HCT116 (cell line): ENCODE measurements around the gene ZNF154. TPM values are rescaled to one million over a fixed set of nuclear protein-coding genes. Genes with fewer than 3 reads are reported as not detected.
"Not testable (repeated sequence)": the region's sequence is repeated elsewhere in the genome, so short reads cannot be mapped to it uniquely, and the experiment has no call there.

Experiments
- ATAC-seq: fragments of 200-7000 bp; cut with Tn5 transposase; 2 replicates; pipeline ENCODE4 v1.9.1; 2020; ENCODE audit warnings: mild to moderate bottlenecking, moderate library complexity
- BruUV-seq: library from RNA; stranded (reverse); fragments of 400-500 nt; replicated peaks from 2 replicates; lab custom pipeline; 2021; lab: Mats Ljungman, UMichigan
- CTCF ChIA-PET: fragments of 300-600 bp; sonication (Branson Sonifier 250); formaldehyde crosslinking; loops from one replicate; lab custom pipeline; 2021; ENCODE audit warnings: antibody characterized with exemption; lab: Charles Lee
- POLR2A ChIA-PET: fragments of 300-600, 350-600 bp; sonication (Branson Sonifier 250); formaldehyde crosslinking; loops from one replicate; lab custom pipeline; 2021; ENCODE audit warnings: antibody characterized with exemption; lab: Charles Lee
- RAD21 ChIA-PET, 2 experiments: fragments of 300-600 bp; sonication (Branson Sonifier 250); formaldehyde crosslinking; loops; one replicate each; lab custom pipeline; 2023; ENCODE audit warnings: low total read pairs in 2 of 2; ENCODE audit not compliant: uncharacterized antibody in 2 of 2, unreplicated experiment in 2 of 2, low non-redundant PET in 1 of 2; lab: Charles Lee
- DNase-seq: peaks from one replicate; pipeline ENCODE4 v3.0.0-alpha.2; 2010; ENCODE audit warnings: low read depth, low spot score
- H2AFZ ChIP-seq: fragments of 200-600 bp; shearing (Covaris generic), sonication (generic); 2 replicates; pipeline ENCODE4 v1.6.1; 2017; ENCODE audit warnings: low read depth, mixed run types, mixed read lengths, antibody characterized with exemption, low read length; ENCODE audit not compliant: poor library complexity, severe bottlenecking
- H3K27ac ChIP-seq: 2 replicates; pipeline ENCODE4 v1.5.1; 2012; ENCODE audit warnings: low read depth, low read length
- H3K27me3 ChIP-seq: fragments of 200-600 bp; sonication (generic); 2 replicates; pipeline ENCODE4 v1.6.1; 2016; ENCODE audit warnings: mixed run types, low read length, mixed read lengths; ENCODE audit not compliant: insufficient read depth
- H3K36me3 ChIP-seq, 2 experiments: fragments of 200-500 bp in 1 of 2; fragments of 200-600 bp in 1 of 2; sonication (Bioruptor generic) in 1 of 2; sonication (generic) in 1 of 2; 2 replicates each; pipeline versions ENCODE4 v1.5.1 to v1.6.1; 2014 to 2016; ENCODE audit warnings: low read length in 2 of 2, inconsistent platforms in 1 of 2, mixed read lengths in 1 of 2, mixed run types in 1 of 2; ENCODE audit not compliant: insufficient read depth in 2 of 2, control insufficient read depth in 1 of 2
- H3K4me1 ChIP-seq, 2 experiments: fragments of 200-600 bp in 1 of 2; sonication (generic) in 1 of 2; 2 replicates each; pipeline versions ENCODE4 v1.5.1 to v1.6.1; 2012 to 2017; ENCODE audit warnings: low read length in 2 of 2, inconsistent platforms in 1 of 2, mild to moderate bottlenecking in 1 of 2, mixed read lengths in 1 of 2, mixed run types in 1 of 2, moderate library complexity in 1 of 2; ENCODE audit not compliant: insufficient read depth in 2 of 2, control insufficient read depth in 1 of 2
- H3K4me2 ChIP-seq: fragments of 200-600 bp; sonication (generic); 2 replicates; pipeline ENCODE4 v1.6.1; 2017; ENCODE audit warnings: mixed run types, low read length, mixed read lengths
- H3K4me3 ChIP-seq, 2 experiments: fragments of 200-600 bp in 1 of 2; sonication (generic) in 1 of 2; replicated peaks in 1 of 2; 2 replicates each; pipeline ENCODE4 v1.5.1; 2011 to 2016; ENCODE audit warnings: low read length in 2 of 2, control low read depth in 1 of 2, low read depth in 1 of 2, mild to moderate bottlenecking in 1 of 2, mixed read lengths in 1 of 2, mixed run types in 1 of 2
- H3K79me2 ChIP-seq: fragments of 200-600 bp; sonication (generic); 2 replicates; pipeline ENCODE4 v1.6.1; 2017; ENCODE audit warnings: mild to moderate bottlenecking, mixed run types, low read length, moderate library complexity, mixed read lengths; ENCODE audit not compliant: insufficient read depth
- H3K9ac ChIP-seq: fragments of 200-600 bp; sonication (generic); 2 replicates; pipeline ENCODE4 v1.6.1; 2016; ENCODE audit warnings: low read length, mixed read lengths
- H3K9me2 ChIP-seq: fragments of 200-600 bp; sonication (generic), shearing (Covaris generic); 2 replicates; pipeline ENCODE4 v1.6.1; 2017; ENCODE audit warnings: mixed run types, mild to moderate bottlenecking, moderate library complexity; ENCODE audit not compliant: insufficient read depth
- H3K9me3 ChIP-seq, 2 experiments: fragments of 200-500 bp in 1 of 2; fragments of 200-600 bp in 1 of 2; sonication (Bioruptor generic) in 1 of 2; sonication (generic) in 1 of 2; 2 replicates each; pipeline ENCODE4 v1.6.1; 2014 to 2017; ENCODE audit warnings: low read length in 2 of 2, mixed read lengths in 2 of 2, inconsistent platforms in 1 of 2, low read depth in 1 of 2, mild to moderate bottlenecking in 1 of 2, mixed run types in 1 of 2, moderate library complexity in 1 of 2; ENCODE audit not compliant: control insufficient read depth in 1 of 2, insufficient read depth in 1 of 2
- H4K20me1 ChIP-seq: fragments of 200-600 bp; sonication (generic), shearing (Covaris generic); 2 replicates; pipeline ENCODE4 v1.6.1; 2017; ENCODE audit warnings: mixed run types, mild to moderate bottlenecking, moderate library complexity; ENCODE audit not compliant: insufficient read depth
- CTCF ChIP-seq, 3 experiments: fragments of 200-600 bp in 1 of 3; sonication (generic) in 1 of 3; IDR thresholded peaks in 2 of 3; conservative IDR thresholded peaks in 1 of 3; 2 replicates each; pipeline ENCODE4 v1.5.1; 2012 to 2017; ENCODE audit warnings: low read depth in 2 of 3, low read length in 2 of 3, antibody characterized with exemption in 1 of 3, borderline replicate concordance in 1 of 3, control low read depth in 1 of 3, mild to moderate bottlenecking in 1 of 3, mixed read lengths in 1 of 3, mixed run types in 1 of 3, moderate library complexity in 1 of 3; ENCODE audit not compliant: insufficient read depth in 1 of 3
- POLR2AphosphoS5 ChIP-seq: IDR thresholded peaks from 2 replicates; pipeline ENCODE4 v1.6.1; 2011; ENCODE audit warnings: mild to moderate bottlenecking, low read depth, low read length, moderate library complexity
- RAD21 ChIP-seq: IDR thresholded peaks from 2 replicates; pipeline ENCODE4 v1.6.1; 2012; ENCODE audit warnings: low read depth, mild to moderate bottlenecking
- SP1 ChIP-seq: IDR thresholded peaks from 2 replicates; pipeline ENCODE4 v1.6.1; 2012; ENCODE audit warnings: low read depth
- YY1 ChIP-seq: IDR thresholded peaks from 2 replicates; pipeline ENCODE4 v1.6.1; 2011; ENCODE audit warnings: low read length, low read depth, moderate library complexity, mild to moderate bottlenecking; ENCODE audit not compliant: insufficient replicate concordance; ENCODE audit errors: extremely low read depth
- ZFX ChIP-seq: fragments of 450-650 bp; IDR thresholded peaks from 2 replicates; pipeline ENCODE4 v1.6.1; 2017
- ZNF274 ChIP-seq: fragments of 200-500 bp; sonication (Bioruptor generic); IDR thresholded peaks from 2 replicates; pipeline ENCODE4 v1.6.1; 2014; ENCODE audit warnings: mild to moderate bottlenecking, low read depth, low read length, inconsistent platforms
- intact Hi-C: fragments of 100-400 bp; cut with micrococcal nuclease; formaldehyde crosslinking; loops from 2 replicates; pipeline ENCODE4 v1.10.0; 2022
- total RNA-seq: library from RNA; stranded (reverse); gene quantifications from one replicate; pipeline ENCODE4 v1.2.1, GENCODE V29; 2021; ENCODE audit not compliant: unreplicated experiment

Gene ZNF154
- total RNA-seq, 1 experiment from 2014 or later, result 0.10 TPM

GRCh38 chr19:57746580-57747471 lies 37.8 kb upstream of the ZNF154 start, which contains the start of gene ZNF776 (continued):
- TF ChIP-seq SP1, result peak; percentile 91
- no peak for TF ChIP-seq ZNF274
- TF ChIP-seq RAD21, result no peak
- TF ChIP-seq ZFX, result no peak; the same call in 1 of the 2 replicates
- TF ChIP-seq POLR2AphosphoS5, result peak; percentile 79
- peak; percentile 88 for TF ChIP-seq YY1

DNA sequence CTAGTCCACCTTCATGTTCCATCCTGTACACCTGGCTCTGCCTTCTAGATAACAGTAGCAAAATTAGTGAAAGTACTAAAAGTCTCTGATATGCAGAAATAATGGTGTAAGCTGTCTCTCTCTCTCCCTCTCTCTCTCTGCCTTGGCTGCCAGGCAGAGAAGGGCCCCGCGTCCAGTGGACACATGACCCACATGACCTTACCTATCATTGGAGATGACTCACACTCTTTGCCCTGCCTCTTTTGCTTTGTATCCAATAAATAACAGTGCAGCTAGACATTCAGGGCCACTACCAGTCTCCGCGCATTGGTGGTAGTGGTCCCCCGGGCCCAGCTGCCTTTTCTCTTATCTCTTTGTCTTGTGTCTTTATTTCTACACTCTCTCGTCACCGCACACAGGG lies 29.8 kb upstream of the ZNF154 start:
- RAD21 ChIA-PET, H3K79me2 ChIP-seq, H3K4me1 ChIP-seq, H3K9ac ChIP-seq, intact Hi-C loops, H3K4me2 ChIP-seq, H4K20me1 ChIP-seq, H3K27ac ChIP-seq, DNase-seq, H3K9me2 ChIP-seq, H3K27me3 ChIP-seq, H2AFZ ChIP-seq, H3K36me3 ChIP-seq, POLR2A ChIA-PET, H3K4me3 ChIP-seq, BruUV-seq, ATAC-seq, H3K9me3 ChIP-seq, CTCF ChIA-PET: not testable (repeated sequence)

GRCh38 chr19:57738320-57738719 lies 29.3 kb upstream of the ZNF154 start:
- TF ChIP-seq RAD21 (peak; percentile 27; the same call in 1 of the 2 replicates), CTCF (IDR thresholded peaks at IDR 0.05 in 2 of 3, conservative IDR thresholded peaks at IDR 0.05 in 1 of 3; ENCODE audit: borderline replicate concordance in 1 of 3, insufficient read depth in 1 of 3, low read depth in 2 of 3, low read length in 2 of 3) (peak in 1 of 3 experiments; percentile 19; a peak in 1 of 6 replicates)
- H3K27me3 ChIP-seq, BruUV-seq, H3K9ac ChIP-seq, CTCF ChIA-PET, H4K20me1 ChIP-seq, H3K9me2 ChIP-seq, intact Hi-C loops, H3K79me2 ChIP-seq, H3K4me2 ChIP-seq, H3K4me1 ChIP-seq, ATAC-seq, POLR2A ChIA-PET, H3K36me3 ChIP-seq, H3K4me3 ChIP-seq, RAD21 ChIA-PET, H2AFZ ChIP-seq, DNase-seq, H3K27ac ChIP-seq, H3K9me3 ChIP-seq: not testable (repeated sequence)
